ENCODE measurements around the gene BLMH.

The BLMH gene

DNA sequence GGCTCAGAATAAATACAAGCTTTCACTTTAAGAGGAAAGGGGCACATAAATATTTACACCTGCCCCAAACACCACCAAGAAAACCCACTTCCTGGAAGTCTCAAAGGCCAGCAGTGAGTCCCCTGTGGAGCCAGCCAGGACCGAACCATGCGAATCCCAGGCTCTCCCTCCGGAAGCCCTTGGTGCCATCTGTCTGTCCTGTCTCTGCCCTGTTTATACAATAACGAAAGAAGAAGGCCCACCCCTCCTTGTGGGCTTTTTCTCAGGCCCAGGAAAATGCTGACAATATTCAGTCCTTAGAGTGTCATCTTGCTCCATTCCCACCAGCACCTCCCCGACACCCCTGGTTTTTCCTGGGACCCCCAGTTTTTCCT is 52.7 kb downstream of the BLMH start:
- Histone ChIP-seq H4K20me1 (ENCODE audit: insufficient read depth) (no peaks in the 10 kb centered on the region), H3K4me1 (ENCODE audit: low read depth, poor library complexity, severe bottlenecking) (no peaks in the 10 kb centered on the region), H3K4me3 (IDR thresholded peaks at IDR 0.05; ENCODE audit: insufficient read depth, low read depth, low read length) (no peak overlapping the region), H2AFZ (ENCODE audit: low read depth) (no peak overlapping the region), H3K36me3 (ENCODE audit: insufficient read depth) (no peaks in the 10 kb centered on the region), H3K4me2 (no peak overlapping the region), H3K79me2 (ENCODE audit: insufficient read depth, low read depth) (no peaks in the 10 kb centered on the region), H3K27ac (no peak overlapping the region), H3K9ac (no peak overlapping the region), H3K27me3 (ENCODE audit: insufficient read depth, low read depth) (peaks cover 7% of the 10 kb centered on the region)
- TF ChIP-seq CTCF (conservative IDR thresholded peaks at IDR 0.05; ENCODE audit: low read depth, low read length) = no peak

DNA sequence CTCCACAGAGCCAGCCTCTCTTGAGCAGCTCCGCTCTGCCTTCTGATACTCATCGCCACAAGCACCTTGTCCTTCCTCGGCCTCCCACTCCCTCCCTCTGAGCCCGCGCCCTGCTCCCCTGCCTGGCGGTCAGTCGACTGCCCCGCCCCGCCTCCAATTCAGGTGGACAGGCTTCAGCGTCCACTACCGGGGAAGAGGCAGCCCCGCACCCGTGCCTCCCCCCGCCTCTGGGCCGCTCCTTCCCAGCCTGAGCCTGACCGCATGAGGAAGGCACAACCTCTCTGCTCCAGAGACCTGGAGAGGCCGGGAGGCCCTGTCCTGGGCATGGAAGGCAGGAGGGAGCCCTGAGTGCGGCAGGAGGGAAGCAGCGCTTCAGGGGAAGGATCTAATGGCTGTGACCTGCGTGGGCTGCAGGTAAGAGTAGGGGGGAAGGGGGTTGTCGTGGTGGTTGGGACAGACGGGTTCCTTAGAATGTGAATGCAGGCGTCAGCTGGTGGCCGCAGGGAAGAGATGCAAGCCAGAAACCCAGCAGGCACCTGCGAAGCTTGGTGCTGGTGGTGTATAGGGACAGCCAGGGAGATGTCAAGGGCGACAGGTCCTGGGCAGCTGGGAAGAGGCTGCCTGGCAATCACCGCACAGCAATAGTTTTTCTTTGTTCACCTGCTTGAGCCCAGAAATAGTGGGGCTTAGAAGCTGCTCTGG is 53.2 kb downstream of the BLMH start:
- Histone ChIP-seq H4K20me1 (ENCODE audit: insufficient read depth) (no peaks in the 10 kb centered on the region), H3K36me3 (ENCODE audit: insufficient read depth) (no peaks in the 10 kb centered on the region), H3K4me1 (ENCODE audit: low read depth, poor library complexity, severe bottlenecking) (no peaks in the 10 kb centered on the region), H3K4me3 (IDR thresholded peaks at IDR 0.05; ENCODE audit: insufficient read depth, low read depth, low read length) (no peak overlapping the region), H2AFZ (ENCODE audit: low read depth) (no peak overlapping the region), H3K27me3 (ENCODE audit: insufficient read depth, low read depth) (peaks cover 7% of the 10 kb centered on the region), H3K79me2 (ENCODE audit: insufficient read depth, low read depth) (no peaks in the 10 kb centered on the region), H3K9ac (no peak overlapping the region), H3K27ac (no peak overlapping the region), H3K4me2 (no peak overlapping the region)
- TF ChIP-seq CTCF (conservative IDR thresholded peaks at IDR 0.05; ENCODE audit: low read depth, low read length) = no peak

GRCh38 chr17:30238003-30238344 is 53.8 kb downstream of the BLMH start:
- Histone ChIP-seq H3K79me2 (ENCODE audit: insufficient read depth, low read depth) (no peaks in the 10 kb centered on the region), H3K9ac (no peak overlapping the region), H3K27me3 (ENCODE audit: insufficient read depth, low read depth) (peaks cover 7% of the 10 kb centered on the region), H3K27ac (no peak overlapping the region), H2AFZ (ENCODE audit: low read depth) (no peak overlapping the region), H3K36me3 (ENCODE audit: insufficient read depth) (no peaks in the 10 kb centered on the region), H3K4me1 (ENCODE audit: low read depth, poor library complexity, severe bottlenecking) (no peaks in the 10 kb centered on the region), H4K20me1 (ENCODE audit: insufficient read depth) (no peaks in the 10 kb centered on the region), H3K4me2 (no peak overlapping the region), H3K4me3 (IDR thresholded peaks at IDR 0.05; ENCODE audit: insufficient read depth, low read depth, low read length) (no peak overlapping the region)
- TF ChIP-seq CTCF (conservative IDR thresholded peaks at IDR 0.05; ENCODE audit: low read depth, low read length) = no peak

- peaks cover 7% of the 10 kb centered on the region for H3K27me3 ChIP-seq (ENCODE audit: insufficient read depth, low read depth)
- no peak for TF ChIP-seq CTCF (conservative IDR thresholded peaks at IDR 0.05; ENCODE audit: low read depth, low read length)
- H3K4me2 ChIP-seq = no peak overlapping the region
- no peaks in the 10 kb centered on the region for H3K4me1 ChIP-seq (ENCODE audit: low read depth, poor library complexity, severe bottlenecking)
- H3K79me2 ChIP-seq (ENCODE audit: insufficient read depth, low read depth) = no peaks in the 10 kb centered on the region
- H3K4me3 ChIP-seq (IDR thresholded peaks at IDR 0.05; ENCODE audit: insufficient read depth, low read depth, low read length) = no peak overlapping the region
- H3K36me3 ChIP-seq (ENCODE audit: insufficient read depth) = no peaks in the 10 kb centered on the region
- no peaks in the 10 kb centered on the region for H4K20me1 ChIP-seq (ENCODE audit: insufficient read depth)
- H2AFZ ChIP-seq (ENCODE audit: low read depth) = no peak overlapping the region
- H3K27ac ChIP-seq = no peak overlapping the region
- no peak overlapping the region for H3K9ac ChIP-seq
Measured at GRCh38 chr17:30237296-30238002, 54.3 kb downstream of the BLMH start.
